ENCODE results near the gene PHF5A. TPM values are rescaled to one million over a fixed set of nuclear protein-coding genes. Genes with fewer than 3 reads are reported as not detected.

Gene PHF5A
- total and polyA plus RNA-seq, 2 of the 8 experiments (the other 6 are each of a cell fraction or from before 2014, with no cell fraction given): 119 to 135 TPM

- TF ChIP-seq BRCA1 (IDR thresholded peaks at IDR 0.05; ENCODE audit: low read depth, low read length) (no peak), HDAC2 (IDR thresholded peaks at IDR 0.05; ENCODE audit: borderline replicate concordance in 1 of 2, low read depth in 2 of 2, low read length in 2 of 2) (peak; percentile 52 to 65; a peak in 1 of 4 replicates), FOSL1 (IDR thresholded peaks at IDR 0.05; ENCODE audit: insufficient read depth, low read depth, low read length) (no peak), MAFK (IDR thresholded peaks at IDR 0.05; ENCODE audit: low read depth, low read length) (no peak), PHF8 (conservative IDR thresholded peaks at IDR 0.05; ENCODE audit: low read depth, low read length) (no peak), ZNF274 (IDR thresholded peaks at IDR 0.05; ENCODE audit: borderline replicate concordance, extremely low read depth, low read length) (no peak), SRF (IDR thresholded peaks at IDR 0.05; ENCODE audit: low read depth, low read length) (no peak), HDAC6 (IDR thresholded peaks at IDR 0.05; ENCODE audit: low read depth, low read length) (no peak), ASH2L (IDR thresholded peaks at IDR 0.05; ENCODE audit: low read length) (no peak), SIN3A (conservative IDR thresholded peaks at IDR 0.05 in 1 of 2, IDR thresholded peaks at IDR 0.05 in 1 of 2; ENCODE audit: low read depth in 1 of 2, low read length in 2 of 2) (no peak), CEBPB (IDR thresholded peaks at IDR 0.05; ENCODE audit: low read depth, low read length) (no peak), POLR2A (IDR thresholded peaks at IDR 0.05; ENCODE audit: control extremely low read depth in 1 of 2, low read depth in 2 of 2, low read length in 2 of 2) (0 out of 3 replicates have a peak, but pooled peaks of 1 of the 2 experiments have one; percentile 26), SIX5 (IDR thresholded peaks at IDR 0.05; ENCODE audit: low read depth, low read length) (no peak), CBX5 (IDR thresholded peaks at IDR 0.05; ENCODE audit: low read depth, low read length) (no peak), TAF7 (optimal IDR thresholded peaks at IDR 0.05; ENCODE audit: borderline replicate concordance, low read depth, low read length) (no peak), EZH2 (IDR thresholded peaks at IDR 0.05; ENCODE audit: low read depth, low read length, severe bottlenecking) (no peak)
- TF ChIP-seq, protein P1, sequence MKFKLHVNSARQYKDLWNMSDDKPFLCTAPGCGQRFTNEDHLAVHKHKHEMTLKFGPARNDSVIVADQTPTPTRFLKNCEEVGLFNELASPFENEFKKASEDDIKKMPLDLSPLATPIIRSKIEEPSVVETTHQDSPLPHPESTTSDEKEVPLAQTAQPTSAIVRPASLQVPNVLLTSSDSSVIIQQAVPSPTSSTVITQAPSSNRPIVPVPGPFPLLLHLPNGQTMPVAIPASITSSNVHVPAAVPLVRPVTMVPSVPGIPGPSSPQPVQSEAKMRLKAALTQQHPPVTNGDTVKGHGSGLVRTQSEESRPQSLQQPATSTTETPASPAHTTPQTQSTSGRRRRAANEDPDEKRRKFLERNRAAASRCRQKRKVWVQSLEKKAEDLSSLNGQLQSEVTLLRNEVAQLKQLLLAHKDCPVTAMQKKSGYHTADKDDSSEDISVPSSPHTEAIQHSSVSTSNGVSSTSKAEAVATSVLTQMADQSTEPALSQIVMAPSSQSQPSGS (IDR thresholded peaks at IDR 0.05; ENCODE audit: low read length): no peak; the same call in 1 of the 2 replicates
Measured at GRCh38 chr22:41481925-41482318, 13.4 kb upstream of the PHF5A start (continued).

Measured in H1 (cell line).